HFF-Myc (cell line): ENCODE results near the gene AACS.

Source experiments
- DNase-seq: peaks from one replicate; pipeline ENCODE4 v3.0.0-alpha.2; 2011; ENCODE audit warnings: low read depth; ENCODE audit errors: extremely low read depth
- H3K4me3 ChIP-seq: replicated peaks from 2 replicates; pipeline ENCODE4 v1.5.1; 2011; ENCODE audit warnings: low read depth, mild to moderate bottlenecking, control low read depth, low read length
- TF ChIP-seq, protein P1 (sequence below): IDR thresholded peaks from 2 replicates; pipeline ENCODE4 v1.5.1; 2012; ENCODE audit warnings: mild to moderate bottlenecking, low read depth, low read length, control low read depth; ENCODE audit errors: missing control alignments

AACS gene

DNA sequence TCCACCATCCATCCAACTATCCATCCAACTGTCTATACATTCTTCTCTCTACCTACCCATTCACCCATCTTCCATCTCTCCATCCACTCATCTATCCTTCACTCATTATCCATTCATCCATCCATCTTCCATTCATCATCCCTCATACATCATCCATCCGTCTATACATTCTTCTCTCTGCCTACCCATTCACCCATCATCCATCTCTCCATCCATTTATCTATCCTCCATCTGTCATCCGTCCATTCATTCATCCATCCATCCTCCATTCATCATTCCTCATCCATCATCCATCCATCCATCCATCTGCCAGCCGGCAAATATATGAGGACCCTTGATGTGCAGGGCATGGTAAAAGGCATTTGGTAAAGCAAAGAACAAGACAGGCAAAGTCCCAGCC, 25.2 kb downstream of the AACS start:
- TF ChIP-seq, protein P1, sequence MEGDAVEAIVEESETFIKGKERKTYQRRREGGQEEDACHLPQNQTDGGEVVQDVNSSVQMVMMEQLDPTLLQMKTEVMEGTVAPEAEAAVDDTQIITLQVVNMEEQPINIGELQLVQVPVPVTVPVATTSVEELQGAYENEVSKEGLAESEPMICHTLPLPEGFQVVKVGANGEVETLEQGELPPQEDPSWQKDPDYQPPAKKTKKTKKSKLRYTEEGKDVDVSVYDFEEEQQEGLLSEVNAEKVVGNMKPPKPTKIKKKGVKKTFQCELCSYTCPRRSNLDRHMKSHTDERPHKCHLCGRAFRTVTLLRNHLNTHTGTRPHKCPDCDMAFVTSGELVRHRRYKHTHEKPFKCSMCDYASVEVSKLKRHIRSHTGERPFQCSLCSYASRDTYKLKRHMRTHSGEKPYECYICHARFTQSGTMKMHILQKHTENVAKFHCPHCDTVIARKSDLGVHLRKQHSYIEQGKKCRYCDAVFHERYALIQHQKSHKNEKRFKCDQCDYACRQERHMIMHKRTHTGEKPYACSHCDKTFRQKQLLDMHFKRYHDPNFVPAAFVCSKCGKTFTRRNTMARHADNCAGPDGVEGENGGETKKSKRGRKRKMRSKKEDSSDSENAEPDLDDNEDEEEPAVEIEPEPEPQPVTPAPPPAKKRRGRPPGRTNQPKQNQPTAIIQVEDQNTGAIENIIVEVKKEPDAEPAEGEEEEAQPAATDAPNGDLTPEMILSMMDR, result no peak
- no peak overlapping the region for H3K4me3 ChIP-seq
- no peak for DNase-seq

DNA sequence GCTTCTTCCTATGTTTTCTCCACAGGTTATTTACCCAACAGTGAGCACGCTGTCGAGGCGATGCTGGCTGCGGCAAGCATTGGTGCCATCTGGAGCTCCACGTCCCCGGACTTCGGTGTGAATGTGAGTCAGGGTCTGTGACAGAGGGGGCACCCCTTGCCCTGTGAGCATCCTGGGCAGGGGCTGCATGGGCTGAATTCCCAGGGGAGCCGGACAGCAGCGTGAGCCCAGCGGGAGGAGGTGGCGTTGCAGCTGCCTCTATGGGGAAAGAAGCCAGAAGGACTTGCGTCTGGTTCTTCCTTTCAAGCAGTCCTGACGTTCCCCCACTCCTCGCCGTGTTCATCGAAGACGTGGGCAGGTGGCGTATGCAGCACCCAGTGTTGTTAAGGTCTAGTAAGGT, 26.2 kb downstream of the AACS start:
- TF ChIP-seq, protein P1, result no peak
- DNase-seq, result no peak
- H3K4me3 ChIP-seq, result no peak overlapping the region

DNA sequence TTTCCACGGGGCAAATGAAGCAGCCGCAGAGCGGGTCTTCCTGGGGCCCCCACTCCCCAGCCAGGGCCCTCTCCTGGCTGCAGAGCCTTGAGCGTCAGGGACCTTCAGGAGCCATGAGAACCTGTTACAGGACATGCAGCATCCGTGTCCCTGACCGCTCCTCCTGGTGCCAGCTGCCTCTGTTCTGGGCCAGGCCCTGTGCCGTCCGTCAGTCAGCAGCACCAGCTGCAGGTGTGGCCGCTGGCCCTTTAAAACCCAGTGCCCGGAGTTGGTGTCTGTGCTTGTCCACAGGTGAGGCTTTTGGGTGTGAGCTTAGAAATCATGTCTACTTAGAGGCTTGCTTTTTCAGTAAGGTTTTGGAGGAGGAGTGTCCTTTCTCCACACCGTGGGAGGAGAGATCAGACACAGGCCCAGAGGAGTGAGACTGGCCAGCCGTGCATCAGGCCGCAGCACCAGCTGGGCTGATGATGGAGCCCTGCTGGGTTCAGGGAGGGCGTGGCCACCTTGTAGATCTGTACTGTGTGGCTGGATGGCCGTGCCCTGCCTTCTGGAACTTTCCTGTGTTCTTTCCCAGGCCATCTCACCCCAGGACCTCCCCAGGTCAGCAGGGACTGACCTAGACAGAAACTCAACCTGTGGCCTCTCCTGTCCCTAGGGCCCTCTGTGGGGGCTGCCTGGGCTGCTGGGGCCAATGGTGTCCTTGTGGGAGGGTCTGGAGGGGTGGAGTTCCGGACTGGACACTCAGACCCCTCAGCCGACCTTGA, 27.1 kb downstream of the AACS start:
- TF ChIP-seq, protein P1, result no peak
- H3K4me3 ChIP-seq, result no peak overlapping the region
- DNase-seq, result no peak

DNA sequence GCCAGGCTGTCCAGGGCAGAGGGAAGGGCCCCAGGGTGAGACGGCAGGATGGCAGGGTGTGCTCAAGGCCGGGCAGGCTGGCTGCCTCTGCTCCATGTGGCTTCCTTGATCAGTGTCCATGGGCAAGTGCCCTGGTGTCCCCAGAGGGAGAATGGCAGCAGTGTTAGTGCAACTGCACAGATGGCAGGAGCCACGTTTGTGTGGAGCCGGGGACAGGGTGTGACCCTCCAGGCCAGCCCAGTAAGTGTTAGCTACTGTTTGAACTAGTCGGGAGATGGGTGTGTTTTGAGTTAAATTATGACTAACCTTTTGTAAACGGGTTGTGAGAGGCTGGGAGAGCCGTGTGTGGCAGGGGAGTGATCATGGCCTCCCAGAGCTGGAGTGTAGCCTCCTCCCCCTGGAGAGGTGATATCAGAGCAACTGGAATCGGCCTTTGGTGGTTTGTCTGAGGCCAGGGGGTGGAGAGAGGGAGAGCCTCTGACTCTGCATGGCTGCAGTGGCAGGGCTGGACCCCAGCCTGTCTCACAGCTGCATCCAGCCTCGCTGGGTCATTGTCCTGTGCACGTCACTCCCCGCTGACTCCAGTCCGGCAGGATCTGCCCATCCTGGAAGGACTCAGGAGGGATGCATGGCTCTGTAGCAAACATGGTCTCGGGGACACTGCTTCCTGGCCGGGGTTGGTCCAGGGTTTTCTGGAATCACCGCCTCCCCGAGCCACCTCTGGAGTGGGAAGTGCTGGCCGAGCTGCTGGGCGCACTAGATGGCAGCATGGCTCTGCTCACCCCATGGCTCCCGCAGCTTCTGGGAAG, 27.8 kb downstream of the AACS start:
- TF ChIP-seq, protein P1, result no peak
- DNase-seq, result peak; percentile 14
- H3K4me3 ChIP-seq, result no peak overlapping the region

DNA sequence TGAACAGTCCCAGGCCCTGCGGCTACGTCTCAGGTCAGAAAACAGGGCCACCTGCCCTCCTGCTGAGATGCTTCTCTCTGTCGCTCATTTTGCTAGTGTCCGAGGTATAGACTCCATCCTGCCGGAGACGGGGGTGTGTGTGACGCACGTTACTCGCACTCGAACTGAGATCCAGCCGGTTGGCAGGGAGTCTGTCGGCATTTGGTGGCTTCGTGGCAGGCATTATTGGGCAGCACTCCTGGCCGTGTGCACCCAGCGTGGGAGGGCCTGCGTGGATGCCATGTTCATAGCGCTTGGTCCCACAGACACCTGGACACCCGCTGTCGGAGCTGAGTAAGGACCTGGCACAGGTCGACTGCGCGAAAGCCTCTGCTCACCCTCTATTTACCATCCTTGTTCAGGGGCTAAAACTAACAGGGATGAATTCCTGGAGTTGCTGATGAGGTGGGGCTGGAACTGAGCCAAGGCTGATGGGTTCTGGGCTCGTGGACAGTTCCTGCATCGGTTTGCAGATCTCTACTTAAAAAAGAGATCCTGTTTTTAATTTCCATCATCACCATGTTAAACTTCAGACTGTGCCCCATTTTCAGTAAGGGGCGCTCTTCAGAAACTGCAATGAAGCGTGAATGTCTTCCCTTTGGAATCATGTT, 28.6 kb downstream of the AACS start:
- no peak overlapping the region for H3K4me3 ChIP-seq
- DNase-seq, result no peak
- TF ChIP-seq, protein P1, result no peak

DNA sequence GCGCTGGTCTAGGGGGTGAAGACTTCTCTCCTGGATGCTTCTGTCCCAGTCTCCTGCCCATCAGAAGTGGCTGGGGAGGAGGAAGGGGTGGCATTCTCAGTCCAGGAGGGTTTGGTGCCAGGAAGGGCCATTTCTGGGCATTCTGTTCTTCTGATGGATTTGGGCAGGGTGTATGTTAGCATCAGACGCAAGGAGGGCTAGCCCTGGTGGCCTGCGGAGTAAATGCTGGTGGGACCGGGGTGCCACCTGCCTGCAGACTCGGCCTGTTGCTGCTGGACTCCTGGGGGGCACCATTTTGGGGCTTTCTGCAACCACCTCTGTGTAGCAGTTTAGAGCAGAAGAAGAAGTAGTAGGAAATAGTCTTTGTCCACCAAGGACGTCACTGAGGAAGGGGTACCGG, 31.7 kb downstream of the AACS start:
- H3K4me3 ChIP-seq, result no peak overlapping the region
- TF ChIP-seq, protein P1, result no peak
- no peak for DNase-seq
